ENCODE results near the gene THSD4.
A peak's percentile ranks its signal among the peaks of the same experiment; 100 is the strongest.

Gene THSD4

GRCh38 chr15:71648095-71648494, 532.8 kb downstream of the THSD4 start:
- TF ChIP-seq JUND (IDR thresholded peaks at IDR 0.05; ENCODE audit: low read depth) = no peak
- in situ Hi-C loops (cut with HindIII; ENCODE audit: low pct_unique_long_range_greater_than_20kb, low sequenced_read_pairs) = no loop called here
- DNase-seq (ENCODE audit: low read depth in 1 of 2, low spot score in 1 of 2) = no peak

DNA sequence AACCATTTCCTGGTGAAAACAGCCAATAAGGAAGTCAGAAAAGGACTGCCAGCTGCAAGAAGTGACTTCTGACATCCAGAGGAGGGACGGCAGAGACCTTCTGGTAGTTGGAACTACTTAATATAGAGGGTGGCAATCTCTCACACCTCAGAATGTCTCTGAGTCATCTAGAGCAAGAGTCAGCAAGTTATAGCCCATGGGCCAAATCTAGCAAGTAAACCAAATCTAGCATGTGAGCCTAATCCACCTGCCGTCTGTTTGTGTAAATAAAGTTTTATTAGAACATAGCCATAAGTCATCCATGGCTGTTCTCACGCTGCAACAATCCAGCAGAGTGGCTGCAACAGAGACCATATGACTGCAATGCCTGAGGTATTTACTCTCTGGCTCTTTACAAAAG, 534.6 kb downstream of the THSD4 start:
- no peak for TF ChIP-seq JUND (IDR thresholded peaks at IDR 0.05; ENCODE audit: low read depth)
- in situ Hi-C loops (cut with HindIII; ENCODE audit: low pct_unique_long_range_greater_than_20kb, low sequenced_read_pairs) = no loop called here
- DNase-seq (ENCODE audit: low read depth in 1 of 2, low spot score in 1 of 2) = peak in 1 of 2 experiments; percentile 29

DNA sequence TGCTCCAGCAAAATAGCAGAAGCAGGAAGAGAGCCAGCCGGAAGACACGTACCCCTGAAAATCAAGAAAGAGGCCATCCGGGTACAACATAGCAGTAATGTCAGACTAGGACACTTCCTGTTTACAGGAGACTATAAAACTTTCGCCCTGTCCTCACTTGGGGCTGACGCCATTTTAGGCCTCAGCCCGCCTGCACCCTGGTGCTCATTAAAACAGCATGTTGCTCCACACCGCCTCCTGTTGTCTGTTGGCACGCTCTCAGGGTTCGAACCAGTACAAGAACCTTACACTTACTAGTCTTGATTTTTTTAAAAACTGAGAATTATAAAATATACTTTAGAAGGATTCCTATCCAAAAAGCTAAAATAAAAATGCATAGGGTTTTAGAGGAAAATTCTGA, 535.3 kb downstream of the THSD4 start:
- no peak for TF ChIP-seq JUND (IDR thresholded peaks at IDR 0.05; ENCODE audit: low read depth)
- no peak for DNase-seq (ENCODE audit: low read depth in 1 of 2, low spot score in 1 of 2)
- in situ Hi-C loops (cut with HindIII; ENCODE audit: low pct_unique_long_range_greater_than_20kb, low sequenced_read_pairs) = no loop called here

DNA sequence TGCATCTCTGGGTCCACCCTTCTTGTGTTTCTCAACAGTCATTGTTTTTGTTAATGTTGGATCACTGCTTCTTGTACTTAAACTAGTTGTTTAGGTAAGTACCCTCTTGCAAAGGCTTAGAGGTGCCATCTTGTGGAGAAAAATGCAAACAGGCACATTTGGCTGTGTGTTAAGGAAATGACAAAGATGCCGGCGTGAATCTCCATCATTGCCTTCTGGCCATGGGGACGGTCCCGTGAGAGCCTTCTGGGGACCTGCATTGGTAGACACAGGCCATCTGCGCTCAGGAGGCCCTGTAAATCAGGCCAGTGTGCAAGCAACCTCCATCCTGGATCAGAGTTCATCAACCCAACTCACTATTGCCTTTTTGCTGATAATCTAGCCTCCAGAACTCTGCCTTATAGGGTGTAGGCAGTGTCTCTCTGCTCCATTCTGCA, 536.5 kb downstream of the THSD4 start:
- in situ Hi-C loops (cut with HindIII; ENCODE audit: low pct_unique_long_range_greater_than_20kb, low sequenced_read_pairs) = no loop called here
- peak; percentile 19 to 68 for DNase-seq (ENCODE audit: low read depth in 1 of 2, low spot score in 1 of 2)
- TF ChIP-seq JUND (IDR thresholded peaks at IDR 0.05; ENCODE audit: low read depth) = no peak

- TF ChIP-seq JUND (IDR thresholded peaks at IDR 0.05; ENCODE audit: low read depth) = no peak
- in situ Hi-C loops (cut with HindIII; ENCODE audit: low pct_unique_long_range_greater_than_20kb, low sequenced_read_pairs) = no loop called here
- DNase-seq (ENCODE audit: low read depth in 1 of 2, low spot score in 1 of 2) = no peak
Measured at GRCh38 chr15:71654042-71654719, 538.9 kb downstream of the THSD4 start.

DNA sequence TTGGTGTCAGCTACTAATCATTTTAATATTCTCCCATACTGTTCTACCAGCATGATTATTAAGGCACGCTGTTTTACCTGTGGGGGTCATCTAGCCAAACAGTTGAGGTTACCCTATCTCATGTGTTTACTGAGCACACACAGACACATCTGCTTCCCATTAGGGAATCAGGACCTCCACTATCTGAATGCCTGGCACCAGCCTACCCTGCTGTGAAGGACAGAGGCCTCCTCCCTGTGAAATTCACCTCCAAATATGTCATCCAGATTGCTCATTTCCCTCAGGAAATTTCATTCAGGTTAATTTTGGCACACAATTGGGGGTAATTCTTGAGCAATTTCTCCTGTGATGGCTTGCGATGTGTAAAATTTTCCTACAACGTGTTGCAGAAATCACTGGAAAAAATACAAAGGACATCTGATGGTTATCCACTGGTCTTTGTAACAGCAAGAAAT, 539.5 kb downstream of the THSD4 start:
- in situ Hi-C loops (cut with HindIII; ENCODE audit: low pct_unique_long_range_greater_than_20kb, low sequenced_read_pairs) = no loop called here
- DNase-seq (ENCODE audit: low read depth in 1 of 2, low spot score in 1 of 2) = no peak
- TF ChIP-seq JUND (IDR thresholded peaks at IDR 0.05; ENCODE audit: low read depth) = no peak

DNA sequence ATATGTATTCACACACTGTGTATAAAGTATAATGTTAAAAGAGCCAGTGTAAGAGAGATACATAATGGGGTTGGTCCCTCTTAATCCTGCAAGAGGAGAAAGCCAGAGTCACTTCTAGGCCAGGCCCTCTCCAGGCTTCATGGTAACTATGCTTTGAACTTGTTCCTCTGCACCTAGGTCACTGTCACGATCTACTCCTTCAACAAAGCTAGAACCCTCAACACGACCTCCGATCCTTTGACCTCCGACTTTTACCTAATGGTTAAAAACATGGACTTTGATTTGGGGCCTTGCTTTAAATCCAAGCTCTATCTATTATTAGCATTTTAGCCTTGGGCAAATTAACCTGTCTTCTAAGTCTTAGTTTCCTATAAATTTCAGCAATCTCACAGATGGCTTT, 541.2 kb downstream of the THSD4 start:
- in situ Hi-C loops (cut with HindIII; ENCODE audit: low pct_unique_long_range_greater_than_20kb, low sequenced_read_pairs) = no loop called here
- no peak for TF ChIP-seq JUND (IDR thresholded peaks at IDR 0.05; ENCODE audit: low read depth)
- no peak for DNase-seq (ENCODE audit: low read depth in 1 of 2, low spot score in 1 of 2)

- no peak for DNase-seq (ENCODE audit: low read depth in 1 of 2, low spot score in 1 of 2)
- in situ Hi-C loops (cut with HindIII; ENCODE audit: low pct_unique_long_range_greater_than_20kb, low sequenced_read_pairs) = no loop called here
- no peak for TF ChIP-seq JUND (IDR thresholded peaks at IDR 0.05; ENCODE audit: low read depth)
Measured at GRCh38 chr15:71657141-71657540, 541.9 kb downstream of the THSD4 start.

GRCh38 chr15:71658036-71658435, 542.8 kb downstream of the THSD4 start:
- DNase-seq (ENCODE audit: low read depth in 1 of 2, low spot score in 1 of 2) = no peak
- TF ChIP-seq JUND (IDR thresholded peaks at IDR 0.05; ENCODE audit: low read depth) = no peak
- in situ Hi-C loops (cut with HindIII; ENCODE audit: low pct_unique_long_range_greater_than_20kb, low sequenced_read_pairs) = no loop called here

DNA sequence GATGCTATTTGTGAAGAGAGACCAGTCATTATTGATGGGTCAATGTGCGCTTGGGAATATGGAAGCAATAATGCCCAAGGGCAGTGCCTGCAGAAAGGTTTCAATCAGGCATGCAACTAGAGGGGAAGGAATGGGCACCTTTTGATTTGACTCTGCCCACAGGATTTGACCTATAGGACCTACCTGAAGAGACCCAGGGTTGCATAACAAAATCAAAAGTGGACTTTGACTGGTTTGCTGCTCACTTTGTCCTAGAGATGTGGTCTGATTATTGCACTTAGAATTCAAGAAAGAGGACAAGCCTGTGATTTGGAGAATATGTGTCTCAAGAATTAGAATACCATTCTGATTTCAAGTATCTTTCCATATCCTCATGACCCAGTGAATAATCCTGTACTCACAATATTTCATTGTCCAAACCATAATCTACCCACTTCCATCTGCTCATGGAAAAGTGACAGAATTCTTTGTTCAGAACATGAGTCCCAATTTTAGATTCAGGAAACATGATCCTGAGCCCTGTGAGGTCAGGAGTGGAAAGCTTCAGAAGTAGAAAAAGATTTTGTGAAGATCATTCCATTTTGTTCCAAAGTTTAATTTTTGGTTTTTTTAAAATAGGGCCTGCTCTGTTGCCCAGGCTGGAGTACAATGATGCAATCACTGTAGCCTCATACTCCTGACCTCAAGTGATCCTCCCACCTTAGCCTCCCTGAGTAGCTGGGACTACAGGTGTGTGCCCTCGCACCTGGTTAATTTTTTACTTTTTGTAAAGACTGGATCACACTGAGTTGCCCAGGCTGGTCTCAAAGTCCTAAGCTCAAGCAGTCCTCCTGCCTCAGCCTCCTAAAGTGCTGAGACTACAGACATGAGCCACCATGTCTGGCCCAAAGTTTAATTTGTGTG, 543.8 kb downstream of the THSD4 start:
- DNase-seq (ENCODE audit: low read depth in 1 of 2, low spot score in 1 of 2) = no peak
- in situ Hi-C loops (cut with HindIII; ENCODE audit: low pct_unique_long_range_greater_than_20kb, low sequenced_read_pairs) = no loop called here
- TF ChIP-seq JUND (IDR thresholded peaks at IDR 0.05; ENCODE audit: low read depth) = no peak

DNA sequence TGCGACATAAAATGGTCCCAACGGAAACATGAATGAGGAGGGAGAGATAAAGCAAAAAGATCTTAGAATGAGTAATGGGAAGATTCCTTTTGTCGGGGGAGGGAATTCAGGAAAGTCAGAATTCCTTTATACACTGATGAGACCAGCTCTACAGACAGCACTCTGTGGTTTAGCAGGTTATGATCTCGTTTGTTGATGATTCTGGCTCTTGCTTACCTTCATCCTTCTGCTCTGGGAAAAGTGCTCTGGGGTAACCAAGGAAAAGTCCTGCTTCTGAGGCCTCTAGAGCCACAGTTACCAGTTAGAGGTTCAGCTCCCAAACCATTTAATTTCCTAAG, 544.4 kb downstream of the THSD4 start:
- in situ Hi-C loops (cut with HindIII; ENCODE audit: low pct_unique_long_range_greater_than_20kb, low sequenced_read_pairs) = no loop called here
- DNase-seq (ENCODE audit: low read depth in 1 of 2, low spot score in 1 of 2) = no peak
- TF ChIP-seq JUND (IDR thresholded peaks at IDR 0.05; ENCODE audit: low read depth) = no peak

GRCh38 chr15:71660501-71660900, 545.2 kb downstream of the THSD4 start:
- no peak for DNase-seq (ENCODE audit: low read depth in 1 of 2, low spot score in 1 of 2)
- in situ Hi-C loops (cut with HindIII; ENCODE audit: low pct_unique_long_range_greater_than_20kb, low sequenced_read_pairs) = no loop called here
- TF ChIP-seq JUND (IDR thresholded peaks at IDR 0.05; ENCODE audit: low read depth) = no peak

- in situ Hi-C loops (cut with HindIII; ENCODE audit: low pct_unique_long_range_greater_than_20kb, low sequenced_read_pairs) = no loop called here
- no peak for TF ChIP-seq JUND (IDR thresholded peaks at IDR 0.05; ENCODE audit: low read depth)
- DNase-seq (ENCODE audit: low read depth in 1 of 2, low spot score in 1 of 2) = no peak
Measured at GRCh38 chr15:71662306-71662705, 547.0 kb downstream of the THSD4 start.
